ENCODE results near the gene MAP2.

The MAP2 gene

GRCh38 chr2:209642146-209642820 lies 218.4 kb downstream of the MAP2 start:
- FAIRE-seq (no peak), DNase-seq (ENCODE audit: insufficient read length) (no peak)
- no peak for TF ChIP-seq POLR2A (IDR thresholded peaks at IDR 0.05; ENCODE audit: low read depth, low read length)
- TF ChIP-seq POLR2AphosphoS5 (IDR thresholded peaks at IDR 0.05; ENCODE audit: low read depth, low read length): no peak
- no peak for TF ChIP-seq TAF1 (IDR thresholded peaks at IDR 0.05; ENCODE audit: borderline replicate concordance, low read depth, low read length)

GRCh38 chr2:209644842-209645241 lies 221.0 kb downstream of the MAP2 start:
- no peak for DNase-seq (ENCODE audit: insufficient read length)
- FAIRE-seq: no peak
- TF ChIP-seq POLR2A (IDR thresholded peaks at IDR 0.05; ENCODE audit: low read depth, low read length) (no peak), TAF1 (IDR thresholded peaks at IDR 0.05; ENCODE audit: borderline replicate concordance, low read depth, low read length) (no peak), POLR2AphosphoS5 (IDR thresholded peaks at IDR 0.05; ENCODE audit: low read depth, low read length) (no peak)

GRCh38 chr2:209648714-209649113 lies 224.9 kb downstream of the MAP2 start:
- no peak for TF ChIP-seq POLR2AphosphoS5 (IDR thresholded peaks at IDR 0.05; ENCODE audit: low read depth, low read length)
- no peak for TF ChIP-seq TAF1 (IDR thresholded peaks at IDR 0.05; ENCODE audit: borderline replicate concordance, low read depth, low read length)
- TF ChIP-seq POLR2A (IDR thresholded peaks at IDR 0.05; ENCODE audit: low read depth, low read length): no peak
- DNase-seq (ENCODE audit: insufficient read length): no peak
- FAIRE-seq: no peak

GRCh38 chr2:209653134-209653533 lies 229.3 kb downstream of the MAP2 start:
- DNase-seq (ENCODE audit: insufficient read length): no peak
- no peak for FAIRE-seq
- no peak for TF ChIP-seq POLR2A (IDR thresholded peaks at IDR 0.05; ENCODE audit: low read depth, low read length)
- no peak for TF ChIP-seq POLR2AphosphoS5 (IDR thresholded peaks at IDR 0.05; ENCODE audit: low read depth, low read length)
- no peak for TF ChIP-seq TAF1 (IDR thresholded peaks at IDR 0.05; ENCODE audit: borderline replicate concordance, low read depth, low read length)

GRCh38 chr2:209661286-209661894 lies 237.5 kb downstream of the MAP2 start:
- TF ChIP-seq POLR2A (IDR thresholded peaks at IDR 0.05; ENCODE audit: low read depth, low read length): no peak
- DNase-seq (ENCODE audit: insufficient read length) (no peak), FAIRE-seq (no peak)

- FAIRE-seq (no peak), DNase-seq (ENCODE audit: insufficient read length) (no peak)
- no peak for TF ChIP-seq TAF1 (IDR thresholded peaks at IDR 0.05; ENCODE audit: borderline replicate concordance, low read depth, low read length)
- no peak for TF ChIP-seq POLR2AphosphoS5 (IDR thresholded peaks at IDR 0.05; ENCODE audit: low read depth, low read length)
- no peak for TF ChIP-seq POLR2A (IDR thresholded peaks at IDR 0.05; ENCODE audit: low read depth, low read length)
These were observed 238.2 kb downstream of the MAP2 start for GRCh38 chr2:209662021-209662420.

- no peak for FAIRE-seq
- TF ChIP-seq POLR2A (IDR thresholded peaks at IDR 0.05; ENCODE audit: low read depth, low read length): no peak
- no peak for TF ChIP-seq POLR2AphosphoS5 (IDR thresholded peaks at IDR 0.05; ENCODE audit: low read depth, low read length)
- DNase-seq (ENCODE audit: insufficient read length): no peak
These were observed 239.3 kb downstream of the MAP2 start for GRCh38 chr2:209663139-209663538.

GRCh38 chr2:209663656-209664055 lies 239.8 kb downstream of the MAP2 start:
- DNase-seq (ENCODE audit: insufficient read length) (no peak), FAIRE-seq (no peak)

GRCh38 chr2:209666296-209666695 lies 242.4 kb downstream of the MAP2 start:
- TF ChIP-seq TAF1 (IDR thresholded peaks at IDR 0.05; ENCODE audit: borderline replicate concordance, low read depth, low read length): no peak
- no peak for DNase-seq (ENCODE audit: insufficient read length)
- no peak for FAIRE-seq

More at GRCh38 chr2:209663656-209664055, 239.8 kb downstream of the MAP2 start:
- TF ChIP-seq TAF1 (IDR thresholded peaks at IDR 0.05; ENCODE audit: borderline replicate concordance, low read depth, low read length): no peak
- no peak for TF ChIP-seq POLR2AphosphoS5 (IDR thresholded peaks at IDR 0.05; ENCODE audit: low read depth, low read length)
- no peak for TF ChIP-seq POLR2A (IDR thresholded peaks at IDR 0.05; ENCODE audit: low read depth, low read length)

- TF ChIP-seq TAF1 (IDR thresholded peaks at IDR 0.05; ENCODE audit: borderline replicate concordance, low read depth, low read length) (no peak), POLR2A (IDR thresholded peaks at IDR 0.05; ENCODE audit: low read depth, low read length) (no peak), POLR2AphosphoS5 (IDR thresholded peaks at IDR 0.05; ENCODE audit: low read depth, low read length) (no peak)
- no peak for DNase-seq (ENCODE audit: insufficient read length)
These were observed 247.3 kb downstream of the MAP2 start for GRCh38 chr2:209671020-209671680.

GRCh38 chr2:209673811-209674210 lies 250.0 kb downstream of the MAP2 start:
- TF ChIP-seq POLR2AphosphoS5 (IDR thresholded peaks at IDR 0.05; ENCODE audit: low read depth, low read length): no peak
- no peak for TF ChIP-seq POLR2A (IDR thresholded peaks at IDR 0.05; ENCODE audit: low read depth, low read length)
- TF ChIP-seq TAF1 (IDR thresholded peaks at IDR 0.05; ENCODE audit: borderline replicate concordance, low read depth, low read length): no peak
- FAIRE-seq (no peak), DNase-seq (ENCODE audit: insufficient read length) (no peak)

More at GRCh38 chr2:209671020-209671680, 247.3 kb downstream of the MAP2 start:
- no peak for FAIRE-seq

GRCh38 chr2:209680596-209680995 lies 256.7 kb downstream of the MAP2 start:
- TF ChIP-seq TAF1 (IDR thresholded peaks at IDR 0.05; ENCODE audit: borderline replicate concordance, low read depth, low read length) (no peak), POLR2AphosphoS5 (IDR thresholded peaks at IDR 0.05; ENCODE audit: low read depth, low read length) (no peak), POLR2A (IDR thresholded peaks at IDR 0.05; ENCODE audit: low read depth, low read length) (no peak)
- FAIRE-seq: no peak

More at GRCh38 chr2:209680596-209680995, 256.7 kb downstream of the MAP2 start:
- DNase-seq (ENCODE audit: insufficient read length): no peak
